GM12878 (cell line): ENCODE data around the gene FAF1. TPM values are rescaled to one million over a fixed set of nuclear protein-coding genes. Genes with fewer than 3 reads are reported as not detected.

Experiments used
- KAT2A ChIP-seq: conservative IDR thresholded peaks from 2 replicates; pipeline ENCODE4 v1.6.1; 2011; ENCODE audit warnings: low read depth, low read length; ENCODE audit not compliant: control insufficient read depth
- MXI1 ChIP-seq: fragments of 150-350 bp; IDR thresholded peaks from 2 replicates; pipeline ENCODE4 v1.6.1; 2011; ENCODE audit warnings: low read depth, mild to moderate bottlenecking, inconsistent platforms, low read length, improper control_type of control experiment
- MYC ChIP-seq: IDR thresholded peaks from 2 replicates; pipeline ENCODE4 v1.6.1; 2011; ENCODE audit warnings: mild to moderate bottlenecking, low read length, moderate library complexity, inconsistent platforms; ENCODE audit not compliant: insufficient read depth, insufficient replicate concordance, insufficient read length, severe bottlenecking
- NFYB ChIP-seq: IDR thresholded peaks from 2 replicates; pipeline ENCODE4 v1.6.1; 2011; ENCODE audit warnings: low read depth, mild to moderate bottlenecking, low read length, improper control_type of control experiment, moderate library complexity; ENCODE audit not compliant: insufficient read depth
- RELB ChIP-seq: fragments of 450-650 bp; IDR thresholded peaks from 2 replicates; pipeline ENCODE4 v1.6.1; 2017; ENCODE audit warnings: low read depth, mild to moderate bottlenecking, moderate library complexity
- RUNX3 ChIP-seq: IDR thresholded peaks from 2 replicates; pipeline ENCODE4 v1.6.1; 2012; ENCODE audit warnings: low read length, inconsistent platforms
- SMAD1 ChIP-seq: fragments of 450-650 bp; IDR thresholded peaks from 2 replicates; pipeline ENCODE4 v1.6.1; 2018; ENCODE audit warnings: mild to moderate bottlenecking, low read depth; ENCODE audit not compliant: partially characterized antibody
- ZBTB40 ChIP-seq: fragments of 450-650 bp; IDR thresholded peaks from 2 replicates; pipeline ENCODE4 v1.6.1; 2016; ENCODE audit warnings: mild to moderate bottlenecking, moderate library complexity, borderline replicate concordance
- polyA plus RNA-seq, 11 experiments: library from polyadenylated mRNA; depleted of rRNA in 4 of 11; unstranded in 6 of 11; stranded (reverse) in 5 of 11; fragments of >200 nt; fragmentation: Nextera tagmentation in 4 of 11; fragmentation: Illumina TruSeq in 1 of 11; extraction: Ambion mirVana in 4 of 11; extraction: Trizol in 1 of 11; gene quantifications; 1 replicate in 1 of 11; 2 replicates in 10 of 11; pipeline versions ENCODE4 v1.2.1 to v1.2.3, GENCODE V29; 2011 to 2016; ENCODE audit warnings: inconsistent platforms in 2 of 11, missing spikeins in 2 of 11, low read depth in 1 of 11
- total RNA-seq, 4 experiments: library from RNA; depleted of rRNA in 3 of 4; stranded (reverse); fragments of >200 nt in 3 of 4; fragmentation: Illumina TruSeq in 1 of 4; extraction: Trizol in 1 of 4; gene quantifications; 2 replicates each; pipeline versions ENCODE4 v1.2.1 to v1.2.3, GENCODE V29; 2013 to 2021
- TF ChIP-seq, protein P1 (sequence below): fragments of 150-350 bp; IDR thresholded peaks from 2 replicates; pipeline ENCODE4 v1.6.1; 2014; ENCODE audit warnings: mild to moderate bottlenecking, low read depth, low read length

Gene FAF1
- total and polyA plus RNA-seq, 10 of the 15 experiments (the other 5 are each of a cell fraction or from before 2014, with no cell fraction given): 8.6 to 54.5 (median 23.7) TPM

- no peak for TF ChIP-seq RUNX3
- TF ChIP-seq KAT2A: no peak
- TF ChIP-seq, protein P1, sequence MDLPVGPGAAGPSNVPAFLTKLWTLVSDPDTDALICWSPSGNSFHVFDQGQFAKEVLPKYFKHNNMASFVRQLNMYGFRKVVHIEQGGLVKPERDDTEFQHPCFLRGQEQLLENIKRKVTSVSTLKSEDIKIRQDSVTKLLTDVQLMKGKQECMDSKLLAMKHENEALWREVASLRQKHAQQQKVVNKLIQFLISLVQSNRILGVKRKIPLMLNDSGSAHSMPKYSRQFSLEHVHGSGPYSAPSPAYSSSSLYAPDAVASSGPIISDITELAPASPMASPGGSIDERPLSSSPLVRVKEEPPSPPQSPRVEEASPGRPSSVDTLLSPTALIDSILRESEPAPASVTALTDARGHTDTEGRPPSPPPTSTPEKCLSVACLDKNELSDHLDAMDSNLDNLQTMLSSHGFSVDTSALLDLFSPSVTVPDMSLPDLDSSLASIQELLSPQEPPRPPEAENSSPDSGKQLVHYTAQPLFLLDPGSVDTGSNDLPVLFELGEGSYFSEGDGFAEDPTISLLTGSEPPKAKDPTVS: no peak
- no peak for TF ChIP-seq MYC
- TF ChIP-seq RELB: no peak
- TF ChIP-seq SMAD1: no peak
- no peak for TF ChIP-seq ZBTB40
- TF ChIP-seq MXI1: no peak
- TF ChIP-seq NFYB: no peak
- TF ChIP-seq, all 136 proteins: peak for 0
These were observed 393.7 kb downstream of the FAF1 start (continued) for GRCh38 chr1:50566405-50566804.
